ENCODE measurements around the gene MCF2L2.

The MCF2L2 gene

DNA sequence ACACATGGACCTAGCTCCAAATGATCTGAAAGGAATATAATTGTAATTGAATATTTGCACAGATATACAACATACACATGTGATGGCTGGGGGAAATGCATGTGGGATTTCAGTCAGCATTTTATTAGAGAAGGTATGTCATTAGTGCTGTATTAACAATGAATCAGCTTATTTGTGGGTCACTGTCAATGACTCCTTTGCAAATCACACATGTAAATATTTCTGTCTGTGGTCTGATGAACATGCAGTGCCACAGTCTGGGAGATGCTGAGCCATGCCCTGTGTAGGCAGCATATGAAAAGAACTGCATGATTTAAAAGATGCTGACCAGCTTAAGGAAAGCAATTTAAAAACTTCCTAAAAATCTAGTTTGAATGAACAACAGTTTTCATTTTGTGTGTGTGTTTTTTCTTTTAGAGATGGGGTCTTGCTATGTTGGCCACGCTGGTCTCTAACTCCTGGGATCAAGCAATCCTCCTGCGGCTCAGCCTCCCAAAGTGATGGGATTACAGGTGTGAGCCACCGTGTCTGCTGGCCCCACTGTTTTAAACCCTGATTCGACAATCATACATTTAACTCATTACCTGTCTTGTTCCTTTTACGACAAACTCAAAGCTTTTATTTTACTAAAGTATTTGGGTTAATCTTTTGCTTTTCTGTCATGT lies 176.2 kb downstream of the MCF2L2 start:
- WGBS (ENCODE audit: insufficient coverage): no CpG with 5 or more reads among the region's 5 CpGs
- Histone ChIP-seq H3K4me1 (ENCODE audit: control extremely low read depth in 1 of 4, control insufficient read depth in 4 of 4, insufficient read depth in 4 of 4, low read length in 3 of 4) (peaks cover 6 to 42% (median 17%) of the 10 kb centered on the region in 4 experiments), H3K36me3 (ENCODE audit: control insufficient read depth in 4 of 4, insufficient read depth in 4 of 4, low read length in 3 of 4) (no peaks in the 10 kb centered on the region), H3K27me3 (replicated peaks in 2 of 5; ENCODE audit: control insufficient read depth in 4 of 5, insufficient read depth in 5 of 5, low read length in 4 of 5) (no peaks in the 10 kb centered on the region), H3K4me3 (ENCODE audit: control insufficient read depth in 1 of 7, extremely low read depth in 1 of 7, insufficient read depth in 4 of 7, low read depth in 2 of 7, low read length in 6 of 7) (peak overlapping the region in 5 of 7 experiments; percentile 83 to 97 (median 90)), H3K9me3 (ENCODE audit: control extremely low read depth in 1 of 5, control insufficient read depth in 4 of 5, insufficient read depth in 2 of 5, low read depth in 1 of 5, low read length in 4 of 5) (no peaks in the 10 kb centered on the region), H3K27ac (ENCODE audit: insufficient read depth in 1 of 2, low read depth in 1 of 2, low read length in 2 of 2, poor library complexity in 1 of 2, severe bottlenecking in 2 of 2) (no peak overlapping the region)
- ChIA-PET CTCF (interaction anchor here (1.0 to 3.7 kb wide), 11 partner anchors 12 to 130 kb away, joined by 3 to 24 read pairs (median 5); no protein-coding TSS in a partner anchor), POLR2A (interaction anchor here (0.5 to 1.3 kb wide), 3 partner anchors 8 to 39 kb away, joined by 3 to 6 read pairs (median 3); no protein-coding TSS in a partner anchor)
- DNase-seq: peak in 1 of 3 donors; percentile 27

DNA sequence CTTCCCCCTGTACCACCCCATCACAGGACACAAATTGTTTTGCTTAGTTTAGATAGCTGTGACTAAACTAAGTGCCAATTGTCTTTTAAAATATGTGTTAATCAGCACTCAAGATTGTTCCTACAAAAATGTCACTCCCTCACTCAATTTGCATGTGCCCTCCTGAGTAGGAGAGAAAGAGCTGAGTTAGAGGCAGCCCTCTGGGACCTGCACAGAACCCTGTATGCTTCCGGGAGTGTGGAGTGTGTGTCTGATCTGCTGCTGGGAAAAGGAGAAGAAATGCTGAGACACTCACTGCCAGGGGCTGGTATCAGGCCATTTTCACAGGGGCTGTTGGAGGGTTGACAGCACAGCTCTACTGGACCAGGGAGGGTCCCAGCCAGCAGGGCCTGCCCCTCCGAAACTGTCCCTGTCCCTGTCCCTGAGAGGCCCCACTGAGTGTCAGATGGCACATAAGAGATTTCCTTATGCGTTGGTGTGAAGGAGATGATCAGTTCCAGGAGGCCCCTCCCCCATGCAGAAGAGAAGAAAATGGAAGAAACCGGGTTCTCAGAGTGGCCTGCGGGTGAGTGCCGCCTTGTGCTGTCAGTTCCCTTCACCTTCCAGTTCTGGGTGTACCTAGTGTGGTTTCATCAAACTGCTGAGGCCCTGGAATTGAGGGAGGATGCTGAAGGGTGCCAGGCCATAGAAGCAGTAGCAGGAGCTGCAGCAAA lies 179.3 kb downstream of the MCF2L2 start:
- H3K27me3 ChIP-seq (replicated peaks in 2 of 5; ENCODE audit: control insufficient read depth in 4 of 5, insufficient read depth in 5 of 5, low read length in 4 of 5): no peaks in the 10 kb centered on the region
- H3K9me3 ChIP-seq (ENCODE audit: control extremely low read depth in 1 of 5, control insufficient read depth in 4 of 5, insufficient read depth in 2 of 5, low read depth in 1 of 5, low read length in 4 of 5): no peaks in the 10 kb centered on the region
- peaks cover 0 to 51% (median 30%) of the 10 kb centered on the region in 4 experiments for H3K4me1 ChIP-seq (ENCODE audit: control extremely low read depth in 1 of 4, control insufficient read depth in 4 of 4, insufficient read depth in 4 of 4, low read length in 3 of 4)
- CTCF ChIA-PET: interaction anchor here (0.7 to 1.1 kb wide), 3 partner anchors 16 to 65 kb away, joined by 3 read pairs; no protein-coding TSS in a partner anchor
- DNase-seq: no peak
- no peaks in the 10 kb centered on the region for H3K36me3 ChIP-seq (ENCODE audit: control insufficient read depth in 4 of 4, insufficient read depth in 4 of 4, low read length in 3 of 4)
- 88% methylated on average over 2 of the region's 6 CpGs for whole genome bisulfite sequencing (ENCODE audit: insufficient coverage)
- no peak overlapping the region for H3K27ac ChIP-seq (ENCODE audit: insufficient read depth in 1 of 2, low read depth in 1 of 2, low read length in 2 of 2, poor library complexity in 1 of 2, severe bottlenecking in 2 of 2)
- POLR2A ChIA-PET: no interaction called here
- H3K4me3 ChIP-seq (ENCODE audit: control insufficient read depth in 1 of 7, extremely low read depth in 1 of 7, insufficient read depth in 4 of 7, low read depth in 2 of 7, low read length in 6 of 7): peak overlapping the region in 1 of 7 experiments; percentile 26

DNA sequence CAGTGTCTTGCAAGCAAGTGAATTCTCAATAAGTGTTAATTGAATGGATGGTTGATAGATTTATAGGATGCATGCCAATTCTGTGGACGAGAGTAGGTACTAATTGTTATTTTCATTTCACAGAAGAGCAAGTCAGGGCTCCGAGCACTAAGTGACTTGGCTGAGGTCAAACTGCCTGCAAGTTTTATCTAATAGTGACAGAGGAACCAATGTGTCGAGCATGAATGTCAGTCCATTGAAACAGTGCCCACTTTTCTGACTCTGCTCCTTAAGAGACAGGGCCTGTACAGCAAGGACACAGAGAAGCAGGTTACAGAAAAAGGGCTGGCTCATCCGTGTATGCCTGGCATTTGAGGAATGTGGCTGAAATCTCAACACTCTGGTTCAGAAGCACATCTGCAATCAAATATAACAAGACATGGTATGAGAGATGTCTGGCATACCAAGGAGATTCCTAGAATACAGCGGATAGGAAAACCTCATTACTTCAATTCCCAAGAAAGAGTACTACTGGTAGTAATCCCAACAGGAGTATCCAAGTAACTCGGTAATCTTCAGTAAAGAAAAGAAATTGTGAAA lies 181.3 kb downstream of the MCF2L2 start:
- H3K36me3 ChIP-seq (ENCODE audit: control insufficient read depth in 4 of 4, insufficient read depth in 4 of 4, low read length in 3 of 4): no peaks in the 10 kb centered on the region
- H3K4me3 ChIP-seq (ENCODE audit: control insufficient read depth in 1 of 7, extremely low read depth in 1 of 7, insufficient read depth in 4 of 7, low read depth in 2 of 7, low read length in 6 of 7): no peak overlapping the region
- ChIA-PET POLR2A (no interaction called here), CTCF (interaction anchor here (0.6 kb wide), 1 partner anchor 23 kb away, joined by 3 read pairs; no protein-coding TSS in a partner anchor)
- H3K9me3 ChIP-seq (ENCODE audit: control extremely low read depth in 1 of 5, control insufficient read depth in 4 of 5, insufficient read depth in 2 of 5, low read depth in 1 of 5, low read length in 4 of 5): peaks cover 0 to 9% (median 3%) of the 10 kb centered on the region in 5 experiments
- peaks cover 0 to 50% (median 27%) of the 10 kb centered on the region in 4 experiments for H3K4me1 ChIP-seq (ENCODE audit: control extremely low read depth in 1 of 4, control insufficient read depth in 4 of 4, insufficient read depth in 4 of 4, low read length in 3 of 4)
- WGBS (ENCODE audit: insufficient coverage): 59% methylated on average over 4 of the region's 6 CpGs
- DNase-seq: peak in 1 of 3 donors; percentile 42
- H3K27ac ChIP-seq (ENCODE audit: insufficient read depth in 1 of 2, low read depth in 1 of 2, low read length in 2 of 2, poor library complexity in 1 of 2, severe bottlenecking in 2 of 2): no peak overlapping the region
- no peaks in the 10 kb centered on the region for H3K27me3 ChIP-seq (replicated peaks in 2 of 5; ENCODE audit: control insufficient read depth in 4 of 5, insufficient read depth in 5 of 5, low read length in 4 of 5)

DNA sequence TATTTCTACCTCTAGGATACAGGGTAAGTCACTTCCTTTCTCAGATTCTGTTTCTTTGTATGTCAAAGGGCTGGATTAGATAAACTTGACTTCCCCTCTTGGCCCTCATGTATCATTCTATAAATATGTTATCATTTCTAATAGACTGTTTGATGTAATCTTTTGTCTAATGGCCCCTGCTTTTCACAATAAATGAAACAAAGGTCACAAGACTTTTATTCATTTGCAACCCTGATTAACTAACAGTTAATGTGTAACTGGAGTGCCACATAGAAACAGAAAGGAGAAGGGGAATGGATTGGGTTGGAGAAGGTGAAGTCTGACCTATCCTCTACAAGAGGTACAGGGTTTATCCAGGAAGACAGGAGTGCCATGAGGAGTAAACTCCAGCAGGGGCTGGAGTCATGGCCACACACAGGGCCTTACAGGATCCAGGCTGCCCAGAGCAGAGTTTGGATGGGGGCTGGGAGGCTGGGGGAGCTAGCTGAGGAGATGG lies 183.4 kb downstream of the MCF2L2 start:
- DNase-seq: peak in 1 of 3 donors; percentile 32
- Histone ChIP-seq H3K4me3 (ENCODE audit: control insufficient read depth in 1 of 7, extremely low read depth in 1 of 7, insufficient read depth in 4 of 7, low read depth in 2 of 7, low read length in 6 of 7) (peak overlapping the region in 2 of 7 experiments; percentile 32 to 44), H3K27ac (ENCODE audit: insufficient read depth in 1 of 2, low read depth in 1 of 2, low read length in 2 of 2, poor library complexity in 1 of 2, severe bottlenecking in 2 of 2) (no peak overlapping the region), H3K9me3 (ENCODE audit: control extremely low read depth in 1 of 5, control insufficient read depth in 4 of 5, insufficient read depth in 2 of 5, low read depth in 1 of 5, low read length in 4 of 5) (peaks cover 0 to 12% (median 6%) of the 10 kb centered on the region in 5 experiments), H3K36me3 (ENCODE audit: control insufficient read depth in 4 of 4, insufficient read depth in 4 of 4, low read length in 3 of 4) (no peaks in the 10 kb centered on the region), H3K4me1 (ENCODE audit: control extremely low read depth in 1 of 4, control insufficient read depth in 4 of 4, insufficient read depth in 4 of 4, low read length in 3 of 4) (peaks cover 0 to 40% (median 27%) of the 10 kb centered on the region in 4 experiments), H3K27me3 (replicated peaks in 2 of 5; ENCODE audit: control insufficient read depth in 4 of 5, insufficient read depth in 5 of 5, low read length in 4 of 5) (no peaks in the 10 kb centered on the region)
- ChIA-PET CTCF (interaction anchor here (1.0 kb wide), 3 partner anchors 15 to 143 kb away, joined by 3 read pairs; no protein-coding TSS in a partner anchor), POLR2A (interaction anchor here (1.0 to 1.5 kb wide), 3 partner anchors 11 to 32 kb away, joined by 3 to 7 read pairs (median 4); no protein-coding TSS in a partner anchor)

DNA sequence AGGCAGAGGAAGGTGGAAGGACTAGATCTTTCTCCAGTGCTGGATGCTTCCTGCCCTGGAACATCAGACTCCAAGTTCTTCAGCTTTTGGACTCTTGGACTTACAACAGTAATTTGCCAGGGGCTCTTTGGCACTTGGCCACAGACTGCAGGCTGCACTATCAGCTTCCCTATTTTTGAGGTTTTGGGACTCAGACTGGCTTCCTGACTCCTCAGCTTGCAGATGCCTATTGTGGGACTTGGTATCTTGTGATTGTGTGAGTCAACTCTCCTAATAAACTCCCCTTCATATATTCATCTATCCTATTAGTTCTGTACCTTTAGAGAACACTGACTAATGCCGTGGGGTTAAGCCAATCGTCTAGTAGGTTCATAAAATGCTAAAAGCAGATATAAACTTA lies 184.2 kb downstream of the MCF2L2 start:
- WGBS (ENCODE audit: insufficient coverage): no CpG with 5 or more reads among the region's 2 CpGs
- Histone ChIP-seq H3K4me1 (ENCODE audit: control extremely low read depth in 1 of 4, control insufficient read depth in 4 of 4, insufficient read depth in 4 of 4, low read length in 3 of 4) (peaks cover 0 to 34% (median 25%) of the 10 kb centered on the region in 4 experiments), H3K36me3 (ENCODE audit: control insufficient read depth in 4 of 4, insufficient read depth in 4 of 4, low read length in 3 of 4) (no peaks in the 10 kb centered on the region), H3K9me3 (ENCODE audit: control extremely low read depth in 1 of 5, control insufficient read depth in 4 of 5, insufficient read depth in 2 of 5, low read depth in 1 of 5, low read length in 4 of 5) (peaks cover 0 to 12% (median 6%) of the 10 kb centered on the region in 5 experiments), H3K4me3 (ENCODE audit: control insufficient read depth in 1 of 7, extremely low read depth in 1 of 7, insufficient read depth in 4 of 7, low read depth in 2 of 7, low read length in 6 of 7) (peak overlapping the region in 2 of 7 experiments; percentile 18 to 32), H3K27ac (ENCODE audit: insufficient read depth in 1 of 2, low read depth in 1 of 2, low read length in 2 of 2, poor library complexity in 1 of 2, severe bottlenecking in 2 of 2) (no peak overlapping the region), H3K27me3 (replicated peaks in 2 of 5; ENCODE audit: control insufficient read depth in 4 of 5, insufficient read depth in 5 of 5, low read length in 4 of 5) (no peaks in the 10 kb centered on the region)
- ChIA-PET CTCF (interaction anchor here (0.9 to 2.3 kb wide), 6 partner anchors 13 to 144 kb away, joined by 3 to 6 read pairs (median 3); no protein-coding TSS in a partner anchor), POLR2A (interaction anchor here (0.6 to 1.5 kb wide), 5 partner anchors 10 to 109 kb away, joined by 3 to 7 read pairs (median 3); no protein-coding TSS in a partner anchor)
- DNase-seq: peak; percentile 90 to 95 (median 94)

DNA sequence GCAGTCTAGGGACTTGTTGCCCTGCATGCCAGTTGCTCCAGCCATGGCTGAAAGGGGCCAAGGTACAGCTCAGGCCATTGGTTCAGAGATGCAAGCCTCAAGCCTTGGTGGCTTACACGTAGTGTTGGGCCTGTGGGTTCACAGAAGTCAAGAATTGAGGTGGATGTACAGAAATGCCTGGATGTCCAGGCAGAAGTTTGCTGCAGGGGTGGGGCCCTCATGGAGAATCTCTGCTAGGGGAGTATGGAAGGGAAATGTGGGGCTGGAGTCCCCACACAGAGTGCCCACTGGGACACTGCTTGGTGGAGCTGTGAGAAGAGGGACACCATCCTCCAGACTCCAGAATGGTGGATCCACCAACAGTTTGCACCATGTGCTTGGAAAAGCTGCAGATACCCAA lies 186.0 kb downstream of the MCF2L2 start:
- Histone ChIP-seq H3K27me3 (replicated peaks in 2 of 5; ENCODE audit: control insufficient read depth in 4 of 5, insufficient read depth in 5 of 5, low read length in 4 of 5) (no peaks in the 10 kb centered on the region), H3K4me1 (ENCODE audit: control extremely low read depth in 1 of 4, control insufficient read depth in 4 of 4, insufficient read depth in 4 of 4, low read length in 3 of 4) (peaks cover 0 to 30% (median 23%) of the 10 kb centered on the region in 4 experiments), H3K4me3 (ENCODE audit: control insufficient read depth in 1 of 7, extremely low read depth in 1 of 7, insufficient read depth in 4 of 7, low read depth in 2 of 7, low read length in 6 of 7) (no peak overlapping the region), H3K36me3 (ENCODE audit: control insufficient read depth in 4 of 4, insufficient read depth in 4 of 4, low read length in 3 of 4) (no peaks in the 10 kb centered on the region), H3K27ac (ENCODE audit: insufficient read depth in 1 of 2, low read depth in 1 of 2, low read length in 2 of 2, poor library complexity in 1 of 2, severe bottlenecking in 2 of 2) (no peak overlapping the region), H3K9me3 (ENCODE audit: control extremely low read depth in 1 of 5, control insufficient read depth in 4 of 5, insufficient read depth in 2 of 5, low read depth in 1 of 5, low read length in 4 of 5) (peaks cover 0 to 12% (median 6%) of the 10 kb centered on the region in 5 experiments)
- POLR2A ChIA-PET: no interaction called here
- DNase-seq: no peak
- CTCF ChIA-PET: interaction anchor here (0.6 to 2.3 kb wide), 3 partner anchors 32 to 92 kb away, joined by 3 to 6 read pairs (median 3); no protein-coding TSS in a partner anchor
- WGBS (ENCODE audit: insufficient coverage): 100% methylated on average over 1 of the region's 1 CpG
